HG03066 (cell line): ENCODE measurements around the gene TBC1D4.
"Not testable (repeated sequence)": the region's sequence is repeated elsewhere in the genome, so short reads cannot be mapped to it uniquely, and the experiment has no call there.

Source experiments
- ATAC-seq: cut with Tn5 transposase; IDR thresholded peaks from one replicate; pipeline ENCODE4 v1.9.1; 2021; ENCODE audit warnings: low read depth; ENCODE audit not compliant: unreplicated experiment

The TBC1D4 gene

DNA sequence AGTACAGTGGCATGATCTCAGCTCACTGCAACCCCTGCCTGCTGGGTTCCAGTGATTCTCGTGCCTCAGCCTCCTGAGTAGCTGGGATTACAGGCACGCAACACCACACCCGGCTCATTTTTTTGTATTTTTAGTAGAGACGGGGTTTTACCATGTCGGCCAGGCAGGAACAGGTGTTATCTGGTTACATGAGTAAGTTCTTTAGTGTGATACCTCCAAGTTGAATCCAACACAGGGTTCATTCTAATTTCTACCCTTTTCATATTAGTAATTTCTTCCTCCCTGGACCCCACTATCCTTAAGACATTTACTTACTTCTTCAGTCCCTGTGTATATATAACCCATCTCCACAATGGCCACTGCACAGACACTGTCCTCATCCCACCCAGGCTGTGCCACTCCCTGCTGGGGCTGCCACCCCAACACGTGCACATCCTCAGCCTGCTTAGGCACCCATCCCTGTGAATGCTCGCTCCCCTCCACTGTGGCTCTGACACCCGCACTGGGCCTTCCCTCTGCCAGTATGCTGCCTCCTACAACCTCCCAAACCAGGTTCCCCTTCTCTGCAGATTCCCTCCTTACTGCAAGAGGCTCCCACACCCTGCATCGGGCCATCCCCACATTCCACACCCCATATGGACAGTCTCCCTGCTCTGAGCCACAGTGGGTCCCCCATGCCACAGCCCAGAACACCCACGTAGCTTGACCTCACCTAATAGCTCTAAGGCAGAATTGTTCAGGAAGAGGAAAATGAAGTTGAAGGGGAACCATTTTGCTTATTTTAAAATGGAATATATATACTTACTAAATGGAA is 147.1 kb downstream of the TBC1D4 start:
- ATAC-seq, result no peak

DNA sequence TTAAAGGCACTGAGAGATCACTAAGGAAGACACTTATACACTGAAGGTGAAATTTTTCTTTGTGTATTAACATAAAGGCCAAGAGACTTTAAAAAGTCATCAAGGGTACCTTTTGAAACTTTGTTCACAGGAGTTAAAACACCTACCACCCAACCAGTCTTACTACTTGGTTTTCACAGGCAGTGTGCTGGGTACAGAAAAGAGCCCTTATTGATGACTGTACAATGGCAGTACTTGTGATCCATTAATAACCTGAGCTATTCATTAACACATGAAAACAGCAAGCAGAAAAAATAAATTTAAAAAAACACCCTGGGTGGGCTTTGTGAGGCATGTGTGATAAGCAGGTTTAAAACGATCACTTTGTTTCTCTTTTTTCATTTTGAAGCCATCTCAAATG is 148.9 kb downstream of the TBC1D4 start:
- no peak for ATAC-seq

DNA sequence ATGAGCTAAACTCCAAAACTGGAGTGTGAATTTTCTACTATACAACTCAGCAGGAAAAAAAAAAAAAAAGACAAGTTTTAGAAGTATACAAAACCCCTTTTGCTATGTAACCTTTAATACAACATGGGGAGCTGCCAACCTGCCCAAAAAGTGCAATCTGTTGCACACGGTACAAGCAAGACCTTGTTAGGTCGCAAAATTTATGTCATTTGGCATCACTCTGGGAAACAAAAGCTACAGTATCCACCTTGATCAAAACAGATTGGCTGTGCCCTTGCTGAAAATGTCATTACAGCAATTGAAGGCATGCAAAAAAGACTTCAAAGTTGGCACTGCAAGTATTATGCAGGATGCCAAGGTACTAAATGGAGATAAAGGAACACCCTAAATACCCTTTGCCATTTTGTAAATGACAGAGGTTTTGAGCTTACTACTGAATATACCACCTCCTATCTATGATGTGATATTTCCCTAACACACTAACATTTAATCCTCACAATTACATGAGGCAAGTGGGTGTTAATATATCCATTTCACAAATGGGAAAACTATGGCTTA is 150.1 kb downstream of the TBC1D4 start:
- no peak for ATAC-seq

DNA sequence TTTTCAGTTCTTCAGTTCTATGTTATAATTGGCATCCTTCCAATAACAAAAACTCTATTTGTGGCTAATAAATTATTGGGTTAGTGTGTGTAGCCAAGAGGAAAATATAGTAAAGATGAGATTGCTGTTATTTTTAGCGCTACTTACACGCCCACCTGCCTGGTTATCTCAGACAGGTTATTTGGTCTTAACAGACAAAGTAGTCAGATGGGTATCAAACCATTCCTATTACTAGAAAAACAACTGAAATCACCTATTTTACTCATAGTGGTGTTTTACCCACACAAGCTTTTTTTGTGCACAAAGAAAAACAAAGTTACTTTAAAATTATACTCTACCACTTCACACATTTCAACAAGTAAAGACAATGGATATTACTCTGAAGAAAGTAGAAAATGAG is 151.2 kb downstream of the TBC1D4 start:
- ATAC-seq, result no peak

DNA sequence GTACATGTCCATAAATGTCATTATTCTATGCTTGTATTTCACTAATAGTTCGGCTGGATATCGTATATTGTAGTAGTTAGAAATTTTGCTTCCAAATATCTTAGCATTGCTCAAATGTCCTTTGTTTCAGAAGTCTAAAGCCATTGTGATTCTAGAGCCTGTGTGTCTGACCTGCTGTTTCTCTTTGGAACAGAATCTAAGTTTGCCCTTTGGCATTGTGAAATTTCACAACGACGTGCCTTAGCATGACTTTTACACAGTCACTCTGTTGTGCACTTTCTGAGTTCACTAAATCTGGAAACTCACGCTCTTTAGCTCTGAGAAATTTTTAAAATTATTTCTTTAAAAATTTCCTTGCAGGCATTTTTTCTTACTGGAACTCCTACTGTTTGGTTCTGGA is 152.2 kb downstream of the TBC1D4 start:
- no peak for ATAC-seq

DNA sequence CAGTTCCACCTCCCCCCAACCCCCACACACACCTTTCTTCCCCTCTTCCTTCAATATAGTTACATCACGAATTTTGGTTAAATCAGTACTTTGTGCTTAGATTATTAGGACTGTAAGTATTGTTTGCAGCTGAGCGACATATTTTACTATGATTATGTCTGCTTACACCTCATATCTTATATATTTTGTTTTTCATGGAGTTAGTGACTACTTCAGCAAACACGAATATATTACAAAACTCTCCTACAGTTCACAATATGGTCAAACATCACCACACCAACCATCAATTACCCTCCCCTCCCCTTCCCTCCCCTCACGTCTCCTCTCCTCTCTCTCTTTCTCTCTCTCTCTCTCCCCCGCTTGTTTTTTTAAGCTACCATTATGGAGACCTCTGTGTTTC is 152.9 kb downstream of the TBC1D4 start:
- no peak for ATAC-seq

DNA sequence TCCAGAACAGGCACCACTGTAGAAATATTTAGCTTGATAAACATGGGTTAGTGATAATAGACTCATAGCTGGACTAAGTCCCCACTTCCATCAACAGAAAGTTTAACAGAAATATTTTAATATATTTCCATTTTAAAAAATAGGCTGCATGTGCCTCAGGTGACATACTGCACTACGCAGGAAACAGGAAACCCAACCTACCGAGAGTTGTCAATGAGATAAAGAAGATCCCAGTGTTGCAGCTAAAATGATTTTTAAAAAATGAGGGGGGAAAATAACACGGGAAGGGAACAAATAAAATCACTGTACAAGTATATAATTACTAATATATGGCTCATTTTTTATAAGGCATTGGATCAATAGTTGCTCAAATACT is 154.8 kb downstream of the TBC1D4 start:
- ATAC-seq, result no peak

DNA sequence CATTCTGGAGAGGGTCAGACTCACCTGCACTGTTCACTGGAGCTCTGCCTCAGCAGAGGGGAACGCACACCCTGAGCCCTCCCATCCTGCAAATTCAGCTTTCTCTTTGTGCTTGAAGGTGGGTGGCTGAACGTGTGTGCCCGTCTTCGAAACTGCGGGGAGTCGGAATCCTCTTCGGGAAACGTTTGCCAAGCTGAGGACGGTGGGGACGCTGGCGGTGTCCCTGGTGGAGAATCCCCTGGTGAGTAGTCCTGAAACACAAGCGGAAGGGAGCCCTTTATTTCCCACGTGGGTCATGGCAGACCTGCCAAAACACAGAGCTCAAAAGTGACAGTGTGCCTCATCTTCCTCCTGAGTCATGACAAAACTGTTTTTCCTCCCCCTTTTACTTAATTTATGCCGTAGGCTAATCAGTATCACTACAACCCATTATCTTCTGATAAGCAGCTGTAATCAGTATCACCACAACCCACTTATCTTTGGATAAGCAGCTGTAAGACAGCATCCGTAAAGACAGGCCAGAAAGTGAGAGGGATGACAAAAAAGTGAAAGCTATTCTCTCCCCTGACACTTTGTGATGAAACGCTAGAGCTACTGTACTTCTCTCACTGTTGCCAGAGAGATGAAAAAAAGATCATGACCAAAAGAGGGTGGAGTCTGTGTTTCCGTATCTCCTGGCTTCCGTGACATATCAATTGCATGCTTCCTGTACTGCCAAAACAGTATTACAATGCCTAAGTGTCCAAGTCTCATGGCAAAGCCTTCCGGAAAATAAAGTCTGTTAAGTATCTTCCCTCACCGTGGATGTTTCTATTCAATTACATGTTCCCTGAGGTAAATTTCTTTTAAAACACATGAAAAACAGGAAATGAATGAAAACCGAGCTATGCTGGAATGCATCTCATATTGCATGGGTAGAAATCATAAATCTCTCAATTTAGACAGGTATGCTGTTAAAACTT is 155.5 kb downstream of the TBC1D4 start:
- ATAC-seq, result peak; percentile 94

DNA sequence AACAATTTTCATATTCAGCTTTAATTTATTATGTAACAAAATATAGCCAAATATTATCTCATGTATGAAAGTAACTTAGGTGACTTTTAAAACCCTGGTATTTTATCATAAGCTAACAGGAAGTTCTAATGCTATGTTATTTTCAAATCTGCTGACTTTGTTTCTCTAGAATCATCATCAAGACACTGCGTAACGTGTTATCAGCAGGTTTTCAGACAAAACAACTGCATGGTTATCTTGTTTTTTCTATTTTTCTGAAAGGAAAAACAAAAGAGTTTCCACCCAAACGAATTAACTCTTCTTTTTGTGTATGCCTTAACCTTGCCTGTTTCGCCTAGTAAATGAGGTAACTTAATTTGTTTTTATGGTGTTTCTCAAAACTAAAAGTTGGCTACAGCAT is 156.3 kb downstream of the TBC1D4 start:
- ATAC-seq, result no peak

DNA sequence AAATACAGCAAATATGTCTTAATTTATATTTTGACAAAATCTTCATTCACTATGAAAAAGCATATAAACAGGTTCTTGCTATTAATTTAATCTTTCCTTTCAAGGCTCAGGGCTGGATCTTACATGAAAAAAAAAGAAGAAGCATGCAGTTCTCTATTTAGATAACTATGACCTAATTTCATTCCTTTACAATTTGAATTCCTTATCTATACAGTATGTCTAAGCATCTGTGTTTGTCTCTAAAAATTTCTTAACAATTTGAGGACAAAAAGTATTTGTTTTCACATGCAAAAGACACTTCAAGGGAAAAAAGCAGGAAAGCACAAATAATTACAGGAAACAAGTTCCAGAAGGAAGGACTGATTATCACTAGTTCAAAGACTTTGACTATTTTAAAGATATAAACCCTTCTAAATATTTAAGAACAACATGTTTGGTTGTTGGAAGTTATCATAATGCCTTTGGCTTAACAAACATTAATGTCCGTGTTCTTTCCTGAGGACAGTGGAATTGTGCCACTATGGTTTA is 157.5 kb downstream of the TBC1D4 start:
- no peak for ATAC-seq

DNA sequence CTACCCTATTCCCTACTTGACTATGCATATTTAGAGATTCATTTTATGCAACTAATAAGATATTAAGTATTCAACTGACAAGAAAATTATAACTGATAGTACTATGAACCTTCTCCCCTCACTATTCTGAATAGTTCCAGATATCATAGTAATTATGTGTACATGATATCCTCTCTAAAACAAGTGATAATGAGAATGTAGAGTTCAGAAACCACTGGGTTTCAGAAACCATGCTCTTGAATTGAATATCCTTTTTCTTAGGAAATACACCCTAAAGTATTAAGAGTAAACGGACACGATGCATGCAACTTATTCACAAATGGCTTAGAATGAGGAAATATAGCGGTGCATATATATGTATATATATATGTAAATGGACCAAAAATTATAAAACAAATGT is 160.9 kb downstream of the TBC1D4 start:
- ATAC-seq, result no peak

DNA sequence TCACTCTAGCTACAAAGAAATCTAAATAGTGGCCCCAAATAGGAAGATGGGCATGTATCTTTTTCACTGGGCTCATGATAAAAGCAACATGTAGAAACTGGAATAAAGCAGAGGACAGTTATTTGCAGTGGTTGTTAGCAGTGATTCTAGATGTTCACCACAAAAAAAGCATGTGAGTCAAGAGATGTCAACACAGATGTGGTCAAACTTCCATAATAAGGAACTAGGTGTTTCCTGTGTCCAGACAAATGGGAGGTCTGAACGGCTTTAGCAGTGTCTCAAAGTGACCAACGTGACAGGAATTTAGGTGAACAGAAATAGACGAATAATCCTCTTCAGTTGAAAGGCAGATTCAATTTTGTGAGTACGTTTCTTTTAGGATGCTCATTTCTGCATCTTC is 162.7 kb downstream of the TBC1D4 start:
- no peak for ATAC-seq

DNA sequence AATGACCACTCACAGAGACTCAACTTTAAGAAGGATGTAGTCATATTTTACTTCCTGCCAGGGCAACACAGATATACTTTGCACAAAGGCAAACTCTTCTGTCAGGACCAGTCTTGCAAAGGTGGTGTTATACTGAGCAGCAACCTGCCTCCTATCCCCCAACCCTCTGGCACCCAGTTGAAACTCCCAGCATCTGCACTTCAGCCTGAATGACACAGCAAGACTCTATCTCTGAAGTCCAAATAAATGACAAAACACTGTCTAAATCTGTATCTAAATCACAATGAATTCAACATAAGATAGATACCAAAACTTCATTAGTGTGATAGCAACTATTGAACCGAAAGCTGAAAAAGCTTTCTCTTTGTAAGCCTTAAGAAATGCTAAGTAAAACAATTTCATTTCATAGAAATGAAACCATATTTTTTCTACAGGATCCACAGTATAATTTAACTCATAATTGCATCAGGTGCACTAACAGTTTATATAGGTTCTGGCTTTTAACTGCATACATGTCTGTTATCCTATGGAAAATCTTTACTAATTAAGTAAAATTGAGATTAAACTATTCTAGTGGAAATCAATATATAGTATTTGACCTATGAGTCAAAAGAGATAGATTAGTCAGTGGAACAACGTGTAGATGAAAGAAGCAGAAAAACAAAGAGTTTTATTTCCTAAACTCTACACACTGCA is 163.7 kb downstream of the TBC1D4 start:
- ATAC-seq, result no peak

DNA sequence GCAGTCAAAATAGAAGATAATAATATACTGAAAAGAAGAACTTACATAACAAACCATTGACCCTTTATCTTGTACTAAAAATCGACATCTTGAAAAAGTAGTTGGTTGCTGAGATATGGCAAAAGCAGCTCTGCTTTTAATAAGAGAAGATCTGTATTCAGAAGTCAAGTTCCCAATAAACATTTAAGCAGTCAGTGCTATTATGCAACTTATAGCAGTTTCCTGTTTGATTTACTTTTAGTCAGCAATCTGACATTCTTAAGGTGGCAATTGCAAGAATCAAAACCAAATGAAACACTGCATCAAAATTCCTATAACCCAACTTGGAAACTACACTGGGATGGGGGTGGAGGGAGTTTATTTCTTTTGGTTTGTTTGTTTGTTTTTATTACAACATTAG is 165.5 kb downstream of the TBC1D4 start:
- ATAC-seq, result no peak

DNA sequence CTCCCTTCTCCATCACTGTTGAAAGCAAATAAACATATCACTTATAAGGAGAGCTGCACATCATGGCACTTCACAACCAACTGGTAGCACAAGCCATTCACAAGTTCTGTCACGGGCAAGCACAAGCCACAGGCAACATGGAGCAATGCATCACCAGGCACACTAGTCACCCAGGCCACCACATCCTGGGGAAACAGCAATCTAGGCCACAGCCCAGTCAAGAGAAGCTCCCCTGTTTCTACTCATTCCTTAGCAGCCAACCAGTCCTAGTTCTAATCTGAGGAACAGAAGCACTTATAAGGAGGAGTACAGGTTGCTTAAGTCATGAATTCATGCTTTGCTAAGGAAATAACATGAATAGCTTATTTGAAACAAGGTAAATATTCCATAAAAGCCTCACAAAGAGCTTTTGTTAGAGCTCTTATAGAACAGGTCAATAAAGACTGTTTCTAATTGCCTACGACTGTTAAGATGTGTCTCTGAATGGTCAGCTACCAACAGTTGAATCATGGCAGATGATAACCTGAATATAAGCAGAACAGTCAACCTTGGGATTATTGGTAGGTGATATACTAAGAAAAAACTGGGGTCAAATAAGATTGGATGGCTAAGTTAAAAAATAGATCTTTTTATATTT is 169.0 kb downstream of the TBC1D4 start:
- no peak for ATAC-seq

DNA sequence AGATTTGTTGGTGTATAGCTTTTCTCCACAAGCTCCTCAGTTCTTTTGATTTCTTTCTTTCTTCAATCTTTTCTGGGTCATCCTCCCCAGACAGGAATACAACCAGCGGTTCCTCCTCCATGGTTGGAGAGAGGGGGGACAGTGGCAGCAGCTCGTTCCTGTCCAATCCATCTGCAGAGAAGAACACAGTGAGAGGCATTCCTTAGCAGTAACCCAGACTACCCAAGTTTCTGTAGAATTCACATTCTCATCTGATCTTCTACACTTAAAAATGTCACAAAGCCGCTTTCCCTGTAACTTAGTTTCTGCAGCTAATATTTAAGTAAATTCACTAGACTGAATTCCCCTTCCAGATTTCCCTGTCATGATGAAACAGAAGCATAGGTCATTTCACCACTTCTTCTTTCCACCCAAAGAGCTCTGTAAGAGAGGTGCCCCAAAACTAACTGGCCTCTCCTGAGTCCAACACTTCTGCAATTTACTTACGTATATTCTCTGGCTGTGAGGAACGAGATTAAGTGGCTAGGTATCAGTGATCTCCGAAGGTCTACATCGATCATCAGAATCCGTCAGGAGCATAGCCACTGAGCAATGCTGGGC is 171.9 kb downstream of the TBC1D4 start:
- no peak for ATAC-seq

DNA sequence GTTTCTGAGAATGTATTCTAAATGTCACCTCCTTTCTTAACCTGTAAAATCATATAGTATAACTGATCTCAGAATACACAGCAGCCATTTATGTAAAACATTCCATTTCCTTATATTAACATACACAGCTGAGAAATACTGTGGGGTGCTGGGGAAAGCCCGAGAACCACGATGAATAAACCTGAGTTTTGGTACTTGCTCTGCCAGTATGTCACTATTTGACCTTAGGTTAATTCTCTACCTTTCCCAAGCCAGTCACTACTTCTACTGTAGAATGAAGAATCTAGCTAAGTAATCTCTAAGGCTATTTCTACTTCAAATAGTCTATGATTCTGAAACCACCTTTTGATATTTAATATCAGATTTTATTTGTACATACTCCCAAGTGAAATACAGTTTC is 173.7 kb downstream of the TBC1D4 start:
- no peak for ATAC-seq

DNA sequence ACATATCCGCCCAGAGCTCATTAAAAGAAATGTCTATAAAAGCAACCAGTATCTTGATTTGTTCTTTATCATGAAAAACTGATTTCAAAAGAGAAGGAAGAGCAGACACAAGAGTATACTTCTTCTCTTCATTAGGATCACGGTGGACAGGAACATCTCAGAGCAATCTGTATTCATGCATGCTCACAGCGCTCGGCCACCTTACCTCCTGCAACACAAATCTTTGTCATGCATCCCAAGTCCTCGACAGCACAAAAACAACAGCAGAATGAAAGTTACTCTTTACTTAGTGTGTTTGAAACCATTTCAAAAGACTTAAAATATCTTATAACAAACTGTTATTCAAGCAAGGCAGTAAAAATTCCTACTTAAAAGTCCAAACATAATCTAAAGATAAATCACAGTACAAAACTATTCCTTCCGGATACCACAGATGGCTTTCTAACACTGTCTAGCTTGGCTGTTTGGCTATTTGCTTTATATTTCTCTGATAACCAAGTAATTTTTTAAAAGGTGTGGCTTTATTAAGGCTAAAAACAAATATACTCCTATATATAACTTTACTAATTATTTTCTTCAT is 174.5 kb downstream of the TBC1D4 start:
- no peak for ATAC-seq

DNA sequence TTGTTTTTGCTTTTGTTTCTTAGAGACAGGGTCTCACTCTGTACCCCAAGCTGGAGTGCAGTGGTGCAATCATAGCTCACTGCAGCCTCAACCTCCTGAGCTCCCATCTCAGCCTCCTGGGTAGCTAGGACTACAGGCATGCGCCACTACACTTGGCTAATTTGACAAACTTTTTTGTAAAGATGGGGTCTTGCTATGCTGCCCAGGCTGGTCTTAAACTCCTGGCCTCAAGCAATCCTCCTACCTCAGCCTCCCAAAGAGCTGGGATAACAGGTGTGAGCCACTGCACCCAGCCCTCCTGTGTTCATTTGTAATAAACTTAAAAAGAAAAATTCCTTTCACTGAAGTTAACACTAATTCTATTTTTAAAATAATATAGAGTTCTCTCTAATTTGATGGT is 175.0 kb downstream of the TBC1D4 start:
- not testable (repeated sequence) for ATAC-seq
